HEK293T (cell line): ENCODE measurements around the gene TWF2.

Source experiments
- CTCF ChIA-PET: fragments of 350-600 bp; formaldehyde crosslinking; extraction: SDS; loops from one replicate; lab custom pipeline; 2021; ENCODE audit warnings: antibody characterized with exemption, inconsistent platforms; lab: Yijun Ruan, JAX
- POLR2A ChIA-PET: fragments of 350-600 bp; formaldehyde crosslinking; extraction: SDS; loops from one replicate; lab custom pipeline; 2020; ENCODE audit warnings: antibody characterized with exemption, inconsistent platforms; lab: Yijun Ruan, JAX
- DNase-seq: peaks from one replicate; pipeline ENCODE4 v3.0.0; 2012; ENCODE audit warnings: mixed read lengths; ENCODE audit errors: extremely low spot score
- ARNT ChIP-seq: fragments of 450-650 bp; IDR thresholded peaks from 2 replicates; pipeline ENCODE4 v1.6.1; 2017; ENCODE audit warnings: mild to moderate bottlenecking
- BHLHE40 ChIP-seq: fragments of 450-650 bp; IDR thresholded peaks from 2 replicates; pipeline ENCODE4 v1.6.1; 2016; ENCODE audit warnings: mild to moderate bottlenecking, moderate library complexity, borderline replicate concordance
- CTBP1 ChIP-seq: fragments of 450-650 bp; IDR thresholded peaks from 2 replicates; pipeline ENCODE4 v1.6.1; 2016; ENCODE audit warnings: borderline replicate concordance
- ELF4 ChIP-seq: fragments of 450-650 bp; IDR thresholded peaks from 2 replicates; pipeline ENCODE4 v1.6.1; 2017; ENCODE audit warnings: antibody characterized with exemption
- FOXA1 ChIP-seq: fragments of 450-650 bp; IDR thresholded peaks from 2 replicates; pipeline ENCODE4 v1.6.1; 2016; ENCODE audit warnings: mild to moderate bottlenecking
- FOXK2 ChIP-seq: fragments of 450-650 bp; IDR thresholded peaks from 2 replicates; pipeline ENCODE4 v1.6.1; 2016; ENCODE audit warnings: mild to moderate bottlenecking
- FOXM1 ChIP-seq: fragments of 450-650 bp; IDR thresholded peaks from 2 replicates; pipeline ENCODE4 v1.6.1; 2017; ENCODE audit warnings: mild to moderate bottlenecking, borderline replicate concordance
- HDGF ChIP-seq: fragments of 450-650 bp; IDR thresholded peaks from 2 replicates; pipeline ENCODE4 v1.6.1; 2017; ENCODE audit warnings: antibody characterized with exemption, borderline replicate concordance
- L3MBTL2 ChIP-seq: fragments of 450-650 bp; conservative IDR thresholded peaks from 2 replicates; pipeline ENCODE4 v1.6.1; 2016; ENCODE audit warnings: mild to moderate bottlenecking
- LEF1 ChIP-seq: fragments of 450-650 bp; IDR thresholded peaks from 2 replicates; pipeline ENCODE4 v1.6.1; 2017; ENCODE audit warnings: mild to moderate bottlenecking, borderline replicate concordance
- NFRKB ChIP-seq: fragments of 450-650 bp; IDR thresholded peaks from 2 replicates; pipeline ENCODE4 v1.6.1; 2016; ENCODE audit warnings: mild to moderate bottlenecking, moderate library complexity
- SP1 ChIP-seq: fragments of 450-650 bp; IDR thresholded peaks from 2 replicates; pipeline ENCODE4 v1.6.1; 2017
- SUZ12 ChIP-seq: fragments of 450-650 bp; IDR thresholded peaks from 2 replicates; pipeline ENCODE4 v1.6.1; 2016; ENCODE audit warnings: mild to moderate bottlenecking
- TARDBP ChIP-seq: fragments of 450-650 bp; IDR thresholded peaks from 2 replicates; pipeline ENCODE4 v1.6.1; 2016
- ZNF384 ChIP-seq: fragments of 450-650 bp; IDR thresholded peaks from 2 replicates; pipeline ENCODE4 v1.6.1; 2016
- TF ChIP-seq, protein P1 (sequence below): fragments of 450-650 bp; IDR thresholded peaks from 2 replicates; pipeline ENCODE4 v1.6.1; 2016

The TWF2 gene

DNA sequence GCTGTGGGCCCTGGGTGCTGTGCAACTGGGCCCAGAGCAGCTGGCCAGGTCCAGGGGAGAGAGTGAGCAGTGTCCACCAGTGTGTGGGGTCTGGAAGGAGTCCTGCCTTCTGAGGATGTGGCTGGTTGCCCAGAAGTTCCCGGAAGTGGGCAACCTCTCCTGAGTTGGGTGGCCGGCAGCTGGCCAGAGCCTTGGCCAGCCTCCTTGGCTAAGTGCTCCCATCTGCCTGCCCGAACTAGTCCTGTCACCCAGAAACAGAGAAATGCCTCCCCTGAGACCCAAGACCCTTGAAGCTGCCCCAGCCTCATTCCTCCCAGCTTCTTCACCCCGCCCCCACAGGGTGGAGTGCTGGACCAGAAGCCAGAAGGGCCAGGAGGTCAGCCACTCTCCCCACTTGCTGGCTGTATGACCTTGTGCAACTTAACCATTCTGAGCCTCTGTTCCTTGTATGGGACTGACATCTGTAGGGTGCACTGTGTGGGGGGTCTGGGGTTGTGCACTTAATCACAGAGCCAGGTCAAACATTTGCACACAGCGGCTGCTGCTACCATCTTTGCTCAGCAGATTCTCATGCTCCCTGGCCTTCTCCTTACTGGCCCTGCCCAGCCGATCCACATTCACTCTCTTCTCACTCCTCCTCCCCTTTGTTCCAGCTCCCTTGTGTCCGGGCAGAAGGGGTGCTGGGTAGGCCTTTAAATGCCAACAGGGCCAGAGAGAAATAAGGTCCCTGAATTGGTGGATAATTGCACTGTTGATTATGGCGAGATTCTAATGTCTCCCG lies 48.5 kb downstream of the TWF2 start:
- DNase-seq: no peak
- ChIA-PET CTCF (no interaction called here), POLR2A (interaction anchor here (0.7 kb wide), 1 partner anchor 198 kb away, joined by 3 read pairs; no protein-coding TSS in a partner anchor)
- TF ChIP-seq HDGF (no peak), CTBP1 (no peak), NFRKB (no peak), LEF1 (no peak), FOXA1 (no peak), TARDBP (no peak), SUZ12 (no peak), ZNF384 (no peak), ARNT (no peak), ELF4 (no peak), FOXK2 (no peak)
- TF ChIP-seq, protein P1, sequence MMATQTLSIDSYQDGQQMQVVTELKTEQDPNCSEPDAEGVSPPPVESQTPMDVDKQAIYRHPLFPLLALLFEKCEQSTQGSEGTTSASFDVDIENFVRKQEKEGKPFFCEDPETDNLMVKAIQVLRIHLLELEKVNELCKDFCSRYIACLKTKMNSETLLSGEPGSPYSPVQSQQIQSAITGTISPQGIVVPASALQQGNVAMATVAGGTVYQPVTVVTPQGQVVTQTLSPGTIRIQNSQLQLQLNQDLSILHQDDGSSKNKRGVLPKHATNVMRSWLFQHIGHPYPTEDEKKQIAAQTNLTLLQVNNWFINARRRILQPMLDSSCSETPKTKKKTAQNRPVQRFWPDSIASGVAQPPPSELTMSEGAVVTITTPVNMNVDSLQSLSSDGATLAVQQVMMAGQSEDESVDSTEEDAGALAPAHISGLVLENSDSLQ: no peak

DNA sequence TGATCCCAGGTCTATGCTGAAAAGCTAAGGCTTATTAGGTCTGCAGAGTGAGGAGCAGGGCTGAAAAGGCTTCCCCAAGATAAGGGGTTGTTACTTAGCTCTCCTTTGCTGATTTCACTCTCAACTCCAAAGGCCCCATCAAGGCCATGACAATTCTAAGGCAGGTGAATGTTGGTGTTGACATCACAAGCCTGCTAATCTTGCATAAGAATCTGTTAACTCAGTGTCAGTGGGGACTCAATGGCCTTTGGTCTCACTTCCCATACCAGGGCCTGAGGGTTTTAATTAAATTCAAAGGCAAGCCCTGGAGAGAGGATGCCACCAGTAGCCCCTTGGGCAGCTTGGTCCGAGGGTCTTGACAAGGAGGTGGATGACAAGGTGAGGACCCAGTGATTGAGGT lies 50.4 kb downstream of the TWF2 start:
- ChIA-PET CTCF (no interaction called here), POLR2A (interaction anchor here (1.2 kb wide), 1 partner anchor 34 kb away, joined by 4 read pairs; the partner anchor contains the start of gene POC1A)
- TF ChIP-seq ARNT: no peak
- DNase-seq: no peak

DNA sequence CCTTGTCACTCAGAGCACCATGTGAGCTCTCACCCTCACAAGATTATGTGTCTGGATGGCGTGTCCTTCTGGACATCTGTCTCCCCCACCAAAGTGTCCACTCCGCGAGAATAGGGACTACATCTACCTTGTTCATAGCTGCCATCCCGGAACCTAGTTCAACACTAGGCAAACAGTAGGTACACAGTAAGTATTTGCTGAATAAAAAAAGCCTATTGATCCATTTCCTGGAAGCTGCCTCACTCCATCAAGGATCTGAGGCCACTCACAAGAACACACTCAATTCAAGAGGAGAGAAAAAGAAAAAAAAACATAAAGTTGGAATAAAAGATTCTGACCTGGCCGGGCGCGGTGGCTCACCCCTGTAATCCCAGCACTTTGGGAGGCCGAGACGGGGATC lies 52.2 kb downstream of the TWF2 start:
- DNase-seq: no peak
- CTCF ChIA-PET: no interaction called here
- TF ChIP-seq L3MBTL2: no peak
- TF ChIP-seq CTBP1: no peak
- TF ChIP-seq, protein P1: no peak
- TF ChIP-seq SUZ12: no peak
- TF ChIP-seq ELF4: no peak
- TF ChIP-seq ZNF384: no peak
- no peak for TF ChIP-seq FOXM1
- POLR2A ChIA-PET: no interaction called here

DNA sequence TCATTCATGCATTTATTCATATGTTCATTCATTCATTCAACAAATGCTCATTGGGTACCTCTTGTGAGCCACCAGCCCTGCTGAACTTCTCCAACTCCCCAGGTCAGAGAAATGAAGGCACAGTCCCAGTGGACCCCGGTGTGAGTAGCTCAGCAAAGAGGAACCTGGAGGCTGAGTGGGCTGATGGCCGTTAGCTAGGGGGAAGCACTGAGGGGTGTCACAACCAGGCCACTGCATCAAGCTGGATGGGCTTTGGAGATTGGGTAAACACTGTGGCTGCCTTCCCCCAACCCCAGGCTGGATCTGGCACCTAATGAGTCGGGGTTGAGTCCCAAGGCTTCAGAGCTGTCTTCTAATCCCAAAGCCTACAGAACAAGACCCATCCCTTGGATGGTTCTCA lies 53.1 kb downstream of the TWF2 start:
- ChIA-PET POLR2A (interaction anchor here (1.0 kb wide), 1 partner anchor 12 kb away, joined by 3 read pairs; no protein-coding TSS in a partner anchor), CTCF (interaction anchor here (1.2 kb wide), 1 partner anchor 12 kb away, joined by 3 read pairs; no protein-coding TSS in a partner anchor)

DNA sequence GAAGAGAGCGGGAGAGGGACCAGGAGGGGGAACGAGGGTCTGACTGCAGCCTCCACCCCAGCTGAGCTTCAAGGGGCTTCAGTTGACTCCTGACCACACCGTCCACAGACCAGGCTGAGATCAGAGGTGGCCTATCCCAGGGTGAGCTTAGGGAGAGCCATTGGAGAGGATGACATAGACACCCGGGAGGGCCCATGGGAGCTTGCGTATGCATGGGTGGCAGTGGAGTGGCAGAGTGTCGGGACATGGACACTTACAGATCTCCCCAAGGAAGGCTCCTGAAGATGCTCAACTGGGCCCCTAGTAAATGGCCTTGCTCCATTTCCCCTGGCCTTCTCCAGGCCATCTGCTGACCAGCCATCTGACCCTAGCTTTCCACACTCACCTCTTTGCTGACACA lies 53.6 kb downstream of the TWF2 start:
- ChIA-PET POLR2A (interaction anchor here (0.6 to 1.0 kb wide), 2 partner anchors 12 to 26 kb away, joined by 3 read pairs; no protein-coding TSS in a partner anchor), CTCF (interaction anchor here (1.2 kb wide), 1 partner anchor 12 kb away, joined by 3 read pairs; no protein-coding TSS in a partner anchor)
- TF ChIP-seq SUZ12 (no peak), FOXK2 (no peak), ZNF384 (no peak), SP1 (no peak), HDGF (no peak), BHLHE40 (no peak), CTBP1 (no peak), ARNT (no peak), FOXM1 (no peak), NFRKB (no peak), LEF1 (no peak), ELF4 (no peak), TARDBP (no peak), L3MBTL2 (no peak), FOXA1 (no peak)
- TF ChIP-seq, protein P1: no peak
- no peak for DNase-seq

More for the DNA sequence above, 53.1 kb downstream of the TWF2 start:
- DNase-seq: no peak
- TF ChIP-seq FOXA1 (no peak), BHLHE40 (no peak), ZNF384 (no peak), CTBP1 (no peak), FOXK2 (no peak), TARDBP (no peak), FOXM1 (no peak), ELF4 (no peak), HDGF (no peak)
- TF ChIP-seq, protein P1: no peak

DNA sequence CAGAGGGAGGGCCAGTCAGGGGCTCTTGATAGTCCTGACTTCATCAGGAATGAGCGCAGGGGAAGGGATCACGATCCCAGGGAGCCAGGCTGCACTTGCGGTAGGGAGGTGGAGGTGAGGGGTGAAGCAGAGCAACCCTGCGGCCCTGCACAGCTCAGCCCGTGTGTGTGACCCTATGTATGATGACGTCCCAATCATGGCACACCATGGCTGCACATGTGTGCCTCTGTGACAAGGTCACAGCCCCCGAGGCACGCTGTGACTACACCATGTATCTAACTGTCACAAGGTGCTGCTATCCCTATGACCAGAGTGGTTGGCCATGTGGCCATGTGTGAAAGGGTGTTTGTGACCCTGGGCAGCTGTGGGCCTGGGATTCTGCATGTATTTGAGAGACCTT lies 54.3 kb downstream of the TWF2 start:
- DNase-seq: no peak
- CTCF ChIA-PET: interaction anchor here (1.2 kb wide), 1 partner anchor 13 kb away, joined by 3 read pairs; no protein-coding TSS in a partner anchor
- POLR2A ChIA-PET: interaction anchor here (1.0 kb wide), 2 partner anchors 13 kb away, joined by 3 to 4 read pairs; no protein-coding TSS in a partner anchor
- no peak for TF ChIP-seq NFRKB
